ENCODE data around the gene GLIS2.

GLIS2 gene

DNA sequence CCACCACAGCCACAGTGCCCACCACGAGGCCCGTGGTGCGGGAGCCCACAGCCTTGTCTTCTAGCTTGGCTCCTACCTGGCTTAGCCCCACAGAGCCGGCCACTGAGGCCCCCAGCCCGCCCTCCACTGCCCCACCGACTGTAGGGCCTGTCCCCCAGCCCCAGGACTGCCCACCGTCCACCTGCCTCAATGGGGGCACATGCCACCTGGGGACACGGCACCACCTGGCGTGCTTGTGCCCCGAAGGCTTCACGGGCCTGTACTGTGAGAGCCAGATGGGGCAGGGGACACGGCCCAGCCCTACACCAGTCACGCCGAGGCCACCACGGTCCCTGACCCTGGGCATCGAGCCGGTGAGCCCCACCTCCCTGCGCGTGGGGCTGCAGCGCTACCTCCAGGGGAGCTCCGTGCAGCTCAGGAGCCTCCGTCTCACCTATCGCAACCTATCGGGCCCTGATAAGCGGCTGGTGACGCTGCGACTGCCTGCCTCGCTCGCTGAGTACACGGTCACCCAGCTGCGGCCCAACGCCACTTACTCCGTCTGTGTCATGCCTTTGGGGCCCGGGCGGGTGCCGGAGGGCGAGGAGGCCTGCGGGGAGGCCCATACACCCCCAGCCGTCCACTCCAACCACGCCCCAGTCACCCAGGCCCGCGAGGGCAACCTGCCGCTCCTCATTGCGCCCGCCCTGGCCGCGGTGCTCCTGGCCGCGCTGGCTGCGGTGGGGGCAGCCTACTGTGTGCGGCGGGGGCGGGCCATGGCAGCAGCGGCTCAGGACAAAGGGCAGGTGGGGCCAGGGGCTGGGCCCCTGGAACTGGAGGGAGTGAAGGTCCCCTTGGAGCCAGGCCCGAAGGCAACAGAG is 66.3 kb downstream of the GLIS2 start:
- DNase-seq (ENCODE audit: low read depth in 2 of 2): no peak

GRCh38 chr16:4382795-4383357 is 67.0 kb downstream of the GLIS2 start:
- DNase-seq (ENCODE audit: low read depth in 2 of 2): no peak

DNA sequence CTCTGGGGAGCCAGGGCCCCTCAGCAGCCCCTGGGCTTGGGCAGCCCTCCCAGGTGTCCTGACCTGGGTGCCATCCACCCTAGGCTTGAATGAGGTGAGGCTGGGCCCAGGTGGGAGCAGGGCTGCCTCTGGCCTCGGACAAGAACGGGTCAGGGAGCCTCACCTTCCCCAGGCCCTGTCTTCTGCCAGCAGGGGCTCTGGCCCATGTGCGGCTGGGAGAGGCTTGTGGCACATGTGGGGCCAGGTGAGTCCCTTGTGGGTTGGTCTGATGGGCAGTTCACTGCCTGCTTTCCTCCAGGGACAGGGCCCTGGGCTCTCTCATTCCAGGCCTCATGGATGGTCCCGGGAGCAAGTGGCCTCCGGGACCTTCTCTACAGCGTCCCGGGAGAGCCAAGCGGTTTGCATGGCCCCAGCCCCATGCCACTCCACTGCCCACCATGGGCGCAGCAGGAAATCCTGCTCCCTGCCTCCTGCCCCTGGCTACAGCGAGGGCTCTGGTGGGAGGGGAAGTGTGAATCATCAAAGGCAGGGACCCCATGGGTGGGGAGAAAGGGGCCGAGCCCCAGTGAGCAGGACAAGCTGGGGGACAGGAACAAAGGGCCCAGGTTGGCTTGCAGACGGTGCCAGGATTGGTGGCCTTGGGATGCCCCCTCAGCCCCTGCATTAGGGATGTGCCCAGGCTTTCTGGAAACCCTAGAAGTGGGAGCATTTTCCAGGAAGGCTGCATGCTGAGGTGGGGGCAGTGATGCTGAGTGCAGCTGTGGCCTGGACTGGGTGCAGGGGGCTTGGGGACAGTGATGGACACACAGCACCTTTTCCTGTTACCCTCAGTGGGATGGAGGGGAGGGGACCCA is 68.0 kb downstream of the GLIS2 start:
- DNase-seq (ENCODE audit: low read depth in 2 of 2): no peak

- no peak for DNase-seq (ENCODE audit: low read depth in 2 of 2)
Measured at GRCh38 chr16:4384509-4384942, 68.7 kb downstream of the GLIS2 start.

DNA sequence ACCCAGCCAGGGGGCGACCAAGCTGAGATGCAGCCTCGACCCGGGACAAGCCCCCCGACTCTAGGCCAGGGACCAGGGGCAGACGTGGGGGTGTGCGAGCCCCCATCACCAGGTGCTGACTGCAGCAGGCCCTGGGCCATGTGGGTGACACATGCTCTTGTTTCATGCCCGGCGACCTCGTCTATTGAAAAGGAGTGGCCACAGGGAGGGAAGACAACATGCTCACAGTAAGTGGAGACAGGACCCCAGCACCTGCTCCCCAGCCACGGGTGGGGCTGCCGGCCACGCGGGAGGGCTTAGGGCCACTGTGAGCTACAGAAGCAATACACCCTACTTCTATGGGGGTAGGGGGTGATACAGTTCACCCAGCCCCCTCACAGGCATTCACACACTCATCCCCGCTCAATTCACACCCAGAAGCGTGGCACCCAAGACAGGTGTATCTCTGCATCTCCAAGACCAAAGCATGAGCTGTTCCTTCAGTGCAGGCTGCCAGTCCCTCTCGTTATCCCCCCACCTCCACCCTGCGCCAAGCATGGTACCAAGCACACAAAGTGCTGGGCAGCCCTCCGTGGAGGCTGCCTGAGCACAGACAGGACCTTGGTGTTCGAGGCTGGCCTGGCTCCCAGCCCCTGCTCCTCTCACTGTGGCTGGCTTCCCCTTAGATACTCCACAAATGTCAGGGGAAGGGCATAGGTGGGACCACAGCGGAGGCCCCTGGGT is 69.4 kb downstream of the GLIS2 start:
- DNase-seq (ENCODE audit: low read depth in 2 of 2): no peak

GRCh38 chr16:4385789-4386450 is 70.1 kb downstream of the GLIS2 start:
- no peak for DNase-seq (ENCODE audit: low read depth in 2 of 2)

DNA sequence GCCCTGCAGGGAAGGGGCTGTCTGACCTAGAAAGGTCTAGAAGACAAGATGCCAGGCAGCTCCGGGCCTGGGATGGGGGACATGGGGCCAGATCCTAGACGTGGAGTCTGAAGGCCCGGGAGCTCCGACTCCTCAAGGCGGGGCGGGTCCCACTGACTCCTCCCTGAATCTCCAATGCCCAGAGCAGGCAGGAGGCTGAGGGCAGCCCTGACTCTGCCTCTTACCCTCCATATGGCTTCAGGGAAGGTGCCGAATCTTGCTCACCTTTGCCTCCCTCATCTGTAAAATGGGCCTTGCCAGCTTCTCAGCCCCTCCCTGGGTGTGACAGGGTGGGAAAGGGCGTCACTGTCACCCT is 70.6 kb downstream of the GLIS2 start:
- DNase-seq (ENCODE audit: low read depth in 2 of 2): no peak

DNA sequence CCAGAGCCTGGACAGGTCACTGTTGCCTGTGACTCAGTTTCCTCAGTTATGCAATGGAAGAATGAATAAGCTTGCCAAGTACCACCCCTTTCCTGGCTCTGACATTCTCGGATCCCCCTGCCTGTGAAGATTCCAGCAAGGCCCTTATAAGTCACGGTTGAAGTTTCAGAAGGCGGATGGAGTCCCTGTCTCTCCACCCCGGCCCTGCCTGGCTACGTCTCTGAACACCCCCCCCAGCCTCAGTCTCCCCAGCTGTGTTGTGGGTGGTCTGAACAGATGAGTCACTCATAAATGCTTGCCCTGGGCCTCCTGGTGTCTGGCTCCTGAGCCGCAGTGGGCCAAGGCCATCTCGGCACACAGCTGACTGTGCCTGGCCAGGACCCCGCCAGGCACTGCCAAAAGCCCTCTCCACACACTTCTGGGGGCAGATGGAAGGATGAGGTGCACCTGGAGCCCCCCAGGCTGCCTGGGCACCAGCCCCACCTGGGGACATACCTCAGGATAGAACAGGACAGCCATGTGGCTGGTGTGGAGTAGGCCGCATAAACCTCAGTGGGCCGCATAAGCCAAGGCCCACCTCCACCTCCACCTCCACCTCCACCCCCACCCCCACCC is 71.2 kb downstream of the GLIS2 start:
- DNase-seq (ENCODE audit: low read depth in 2 of 2): no peak

DNA sequence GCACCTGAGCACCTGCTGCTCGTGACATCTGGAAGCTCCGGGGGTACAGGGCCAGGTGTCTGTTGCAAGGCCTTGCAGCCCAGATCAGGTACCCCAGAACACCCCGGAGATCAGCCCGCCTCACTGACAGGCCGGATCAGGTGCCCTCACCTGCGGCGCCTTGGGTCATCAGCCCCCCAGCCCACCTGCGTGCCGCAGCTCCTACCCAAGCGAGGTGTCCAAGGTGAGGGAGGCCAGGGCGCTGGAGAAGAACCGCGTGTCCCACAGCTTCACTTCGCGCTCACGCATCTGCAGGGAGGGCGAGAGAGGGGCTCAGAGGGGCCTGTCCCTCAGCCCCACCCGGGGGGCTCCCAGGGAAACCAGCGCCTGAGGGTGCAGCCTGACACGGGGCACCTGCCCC is 71.9 kb downstream of the GLIS2 start:
- no peak for DNase-seq (ENCODE audit: low read depth in 2 of 2)

- DNase-seq (ENCODE audit: low read depth in 2 of 2): no peak
Measured at GRCh38 chr16:4388271-4389021, 72.6 kb downstream of the GLIS2 start.
